Measurements from ENCODE around the gene WSB1. TPM values are rescaled to one million over a fixed set of nuclear protein-coding genes. Genes with fewer than 3 reads are reported as not detected.

WSB1 gene
- total and polyA plus RNA-seq, 2 donors (not counting 1 experiment from before 2014, with no cell fraction given), result 123 to 217 TPM

- no peak for ATAC-seq (ENCODE audit: low read depth)
- Mint-ChIP-seq H3K27ac (no peak overlapping the region), H3K4me3 (no peak overlapping the region), H3K9me3 (ENCODE audit: insufficient read depth) (no peaks in the 10 kb centered on the region), H3K27me3 (no peaks in the 10 kb centered on the region), H3K4me1 (no peaks in the 10 kb centered on the region)
- Histone ChIP-seq H3K27ac (ENCODE audit: low read length in 2 of 2) (no peak overlapping the region), H4K20me1 (ENCODE audit: control insufficient read depth, insufficient read depth, low read length, poor library complexity, severe bottlenecking) (no peaks in the 10 kb centered on the region), H3K79me2 (ENCODE audit: control insufficient read depth, insufficient read depth, low read length) (no peaks in the 10 kb centered on the region), H3K4me1 (ENCODE audit: control insufficient read depth in 2 of 2, insufficient read depth in 2 of 2, low read length in 2 of 2) (no peaks in the 10 kb centered on the region), H3K4me3 (ENCODE audit: control extremely low read depth in 1 of 5, extremely low read depth in 1 of 5, insufficient read depth in 1 of 5, low read depth in 2 of 5, low read length in 4 of 5) (no peak overlapping the region), H3K36me3 (replicated peaks in 1 of 2; ENCODE audit: control extremely low read depth in 1 of 2, control insufficient read depth in 1 of 2, extremely low read depth in 1 of 2, insufficient read depth in 2 of 2, low read length in 1 of 2) (peaks cover 0 to 2% of the 10 kb centered on the region in 2 experiments), H3K4me2 (replicated peaks; ENCODE audit: low read depth, low read length, poor library complexity, severe bottlenecking) (no peak overlapping the region), H3K9ac (ENCODE audit: low read length) (no peak overlapping the region), H3K9me3 (ENCODE audit: control extremely low read depth in 1 of 3, control insufficient read depth in 2 of 3, insufficient read depth in 1 of 3, low read length in 2 of 3) (no peaks in the 10 kb centered on the region), H3K27me3 (replicated peaks in 1 of 4; ENCODE audit: control extremely low read depth in 1 of 4, control insufficient read depth in 3 of 4, insufficient read depth in 4 of 4, low read length in 3 of 4) (no peaks in the 10 kb centered on the region), H2AFZ (ENCODE audit: insufficient read depth, low read depth, low read length, poor library complexity, severe bottlenecking) (no peak overlapping the region)
- POLR2A ChIA-PET, result no interaction called here
- intact Hi-C loops (cut with micrococcal nuclease), result no loop called here
- CTCF ChIA-PET, result no interaction called here
- no peak for TF ChIP-seq CTCF (IDR thresholded peaks at IDR 0.05)
- TF ChIP-seq EZH2 (IDR thresholded peaks at IDR 0.05; ENCODE audit: borderline replicate concordance, insufficient read depth, low read depth, low read length, poor library complexity, severe bottlenecking), result no peak
- 92% methylated on average over 1 of the region's 1 CpG for WGBS (ENCODE audit: insufficient coverage)
- DNase-seq, result no peak
Measured at GRCh38 chr17:27322026-27322425, 28.1 kb downstream of the WSB1 start.

- Histone ChIP-seq H2AFZ (ENCODE audit: insufficient read depth, low read depth, low read length, poor library complexity, severe bottlenecking) (no peak overlapping the region), H3K36me3 (replicated peaks in 1 of 2; ENCODE audit: control extremely low read depth in 1 of 2, control insufficient read depth in 1 of 2, extremely low read depth in 1 of 2, insufficient read depth in 2 of 2, low read length in 1 of 2) (peaks cover 0 to 2% of the 10 kb centered on the region in 2 experiments), H3K27me3 (replicated peaks in 1 of 4; ENCODE audit: control extremely low read depth in 1 of 4, control insufficient read depth in 3 of 4, insufficient read depth in 4 of 4, low read length in 3 of 4) (no peaks in the 10 kb centered on the region), H3K4me3 (ENCODE audit: control extremely low read depth in 1 of 5, extremely low read depth in 1 of 5, insufficient read depth in 1 of 5, low read depth in 2 of 5, low read length in 4 of 5) (no peak overlapping the region), H4K20me1 (ENCODE audit: control insufficient read depth, insufficient read depth, low read length, poor library complexity, severe bottlenecking) (no peaks in the 10 kb centered on the region), H3K4me2 (replicated peaks; ENCODE audit: low read depth, low read length, poor library complexity, severe bottlenecking) (no peak overlapping the region), H3K9ac (ENCODE audit: low read length) (no peak overlapping the region), H3K4me1 (ENCODE audit: control insufficient read depth in 2 of 2, insufficient read depth in 2 of 2, low read length in 2 of 2) (no peaks in the 10 kb centered on the region), H3K79me2 (ENCODE audit: control insufficient read depth, insufficient read depth, low read length) (no peaks in the 10 kb centered on the region), H3K9me3 (ENCODE audit: control extremely low read depth in 1 of 3, control insufficient read depth in 2 of 3, insufficient read depth in 1 of 3, low read length in 2 of 3) (no peaks in the 10 kb centered on the region), H3K27ac (ENCODE audit: low read length in 2 of 2) (no peak overlapping the region)
- Mint-ChIP-seq H3K4me3 (no peak overlapping the region), H3K9me3 (ENCODE audit: insufficient read depth) (no peaks in the 10 kb centered on the region), H3K27me3 (no peaks in the 10 kb centered on the region), H3K4me1 (peaks cover 2% of the 10 kb centered on the region), H3K27ac (no peak overlapping the region)
- no peak for TF ChIP-seq CTCF (IDR thresholded peaks at IDR 0.05)
- no peak for TF ChIP-seq EZH2 (IDR thresholded peaks at IDR 0.05; ENCODE audit: borderline replicate concordance, insufficient read depth, low read depth, low read length, poor library complexity, severe bottlenecking)
- 98% methylated on average over 4 of the region's 4 CpGs for WGBS (ENCODE audit: insufficient coverage)
- ATAC-seq (ENCODE audit: low read depth) (no peak), DNase-seq (no peak)
- CTCF ChIA-PET, result no interaction called here
- POLR2A ChIA-PET, result no interaction called here
- intact Hi-C loops (cut with micrococcal nuclease), result no loop called here
Measured at GRCh38 chr17:27322690-27323508, 29.0 kb downstream of the WSB1 start.

Measured in B cell (primary cell).